Kidney (tissue), 14 donors: ENCODE data around the gene ANXA10. TPM values are rescaled to one million over a fixed set of nuclear protein-coding genes. Genes with fewer than 3 reads are reported as not detected.
"Not testable (repeated sequence)": the region's sequence is repeated elsewhere in the genome, so short reads cannot be mapped to it uniquely, and the experiment has no call there.

Experiments used
- DNase-seq, 5 donors: peaks; one replicate each; pipeline ENCODE4 v3.0.0-alpha.2; 2013 to 2020
- FAIRE-seq: peaks from 2 replicates; lab custom pipeline; 2012; peaks lifted over from hg19 to GRCh38; lab: Jason Lieb, UNC
- H3K27ac ChIP-seq, 2 donors: one replicate each; pipeline ENCODE4 v1.7.0; 2013; ENCODE audit warnings: low read depth in 2 of 2, low read length in 2 of 2, inconsistent platforms in 1 of 2
- H3K27me3 ChIP-seq: one replicate; pipeline ENCODE4 v1.7.1; 2013; ENCODE audit warnings: low read length, inconsistent platforms; ENCODE audit not compliant: control insufficient read depth, insufficient read depth
- H3K36me3 ChIP-seq, 3 donors: one replicate each; pipeline versions ENCODE4 v1.7.0 to v1.7.1; 2013; ENCODE audit warnings: low read length in 3 of 3, control low read depth in 1 of 3, inconsistent platforms in 1 of 3; ENCODE audit not compliant: insufficient read depth in 3 of 3, control insufficient read depth in 2 of 3
- H3K4me1 ChIP-seq, 3 donors: one replicate each; pipeline versions ENCODE4 v1.7.0 to v1.7.1; 2013; ENCODE audit warnings: low read length in 3 of 3, inconsistent platforms in 1 of 3, low read depth in 1 of 3; ENCODE audit not compliant: control insufficient read depth in 2 of 3, insufficient read depth in 2 of 3
- H3K4me3 ChIP-seq, 3 donors: one replicate each; pipeline versions ENCODE4 v1.7.0 to v1.8.1; 2013; ENCODE audit warnings: low read length in 3 of 3, control low read depth in 1 of 3, inconsistent platforms in 1 of 3
- H3K9ac ChIP-seq, 3 donors: one replicate each; pipeline versions ENCODE4 v1.7.0 to v1.7.1; 2013; ENCODE audit warnings: low read length in 3 of 3, control low read depth in 1 of 3, inconsistent platforms in 1 of 3
- H3K9me3 ChIP-seq, 3 donors: one replicate each; pipeline versions ENCODE4 v1.7.0 to v1.7.1; 2013; ENCODE audit warnings: low read length in 3 of 3, control low read depth in 1 of 3, inconsistent platforms in 1 of 3; ENCODE audit not compliant: control insufficient read depth in 2 of 3, insufficient read depth in 1 of 3
- intact Hi-C: fragments of 100-400 bp; cut with DNase I; formaldehyde crosslinking; loops from one replicate; pipeline ENCODE4 v1.11.1; 2022
- polyA plus RNA-seq: library from polyadenylated mRNA; stranded (reverse); fragments of 350-450 nt; fragmentation: Illumina TruSeq; extraction: RNeasy Lipid Tissue Mini Kit (QIAGEN cat#74804); gene quantifications from one replicate; pipeline ENCODE4 v1.2.3, GENCODE V29; 2014; ENCODE audit warnings: low read depth, low replicate concordance; ENCODE audit not compliant: insufficient read depth
- total RNA-seq: library from RNA; stranded (reverse); fragmentation: NEBNext Ultra II Directional; extraction: Animal tissue kit (Norgen Biotek cat#: 25700); gene quantifications from one replicate; pipeline ENCODE4 v1.2.1, GENCODE V29; 2021
- TF ChIP-seq, protein P1 (sequence below): IDR thresholded peaks from 3 replicates; pipeline ENCODE4 v1.5.1; 2012; ENCODE audit warnings: mild to moderate bottlenecking, moderate library complexity, borderline replicate concordance; ENCODE audit not compliant: insufficient read depth; ENCODE audit errors: extremely low read depth
- donor health status: control.
- donor health status: control.
- donor health status: control.
- donor health status: control.
- donor health status: control.
- donor health status: DM: yes; HTN: yes; CAD: no.
- donor health status: Normal renal cell carcinoma (clear cell type).

ANXA10 gene
- total and polyA plus RNA-seq, 2 donors from 2014 or later = not detected

DNA sequence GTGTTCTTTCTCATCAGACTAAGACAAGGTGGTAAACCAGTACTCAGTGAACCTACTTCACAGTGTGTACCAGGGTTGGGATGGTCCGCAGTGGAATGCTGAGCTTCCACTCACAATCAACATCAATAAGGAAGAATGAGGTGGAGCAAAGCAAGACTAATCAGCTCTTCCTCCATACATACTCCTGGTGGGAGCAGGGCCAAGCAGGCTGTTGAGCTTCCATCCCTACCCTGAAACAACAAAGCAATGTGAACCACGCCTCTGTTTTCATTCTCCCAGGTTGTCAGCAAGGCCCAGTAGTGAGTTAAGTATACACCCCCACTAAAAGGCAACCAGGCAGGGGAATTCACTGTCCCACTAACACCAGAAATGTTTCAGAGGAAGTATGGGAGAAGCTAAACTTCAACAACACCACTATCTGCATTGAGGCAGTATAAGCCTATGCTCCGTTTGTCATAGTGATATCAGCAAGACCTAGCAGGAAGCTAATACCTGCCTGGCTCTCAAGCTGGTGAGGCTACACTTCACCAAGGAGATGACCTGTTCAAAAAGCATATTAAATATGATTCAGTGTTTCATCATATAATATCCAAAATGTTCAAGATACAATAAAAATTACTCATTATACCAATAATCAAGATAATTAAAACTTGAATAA is 116.7 kb downstream of the ANXA10 start:
- DNase-seq (no peak), FAIRE-seq (no peak)
- Histone ChIP-seq H3K9ac (no peak overlapping the region), H3K4me1 (no peaks in the 10 kb centered on the region), H3K36me3 (no peaks in the 10 kb centered on the region), H3K4me3 (no peak overlapping the region), H3K27ac (no peak overlapping the region), H3K27me3 (no peaks in the 10 kb centered on the region), H3K9me3 (no peaks in the 10 kb centered on the region)
- TF ChIP-seq, protein P1, sequence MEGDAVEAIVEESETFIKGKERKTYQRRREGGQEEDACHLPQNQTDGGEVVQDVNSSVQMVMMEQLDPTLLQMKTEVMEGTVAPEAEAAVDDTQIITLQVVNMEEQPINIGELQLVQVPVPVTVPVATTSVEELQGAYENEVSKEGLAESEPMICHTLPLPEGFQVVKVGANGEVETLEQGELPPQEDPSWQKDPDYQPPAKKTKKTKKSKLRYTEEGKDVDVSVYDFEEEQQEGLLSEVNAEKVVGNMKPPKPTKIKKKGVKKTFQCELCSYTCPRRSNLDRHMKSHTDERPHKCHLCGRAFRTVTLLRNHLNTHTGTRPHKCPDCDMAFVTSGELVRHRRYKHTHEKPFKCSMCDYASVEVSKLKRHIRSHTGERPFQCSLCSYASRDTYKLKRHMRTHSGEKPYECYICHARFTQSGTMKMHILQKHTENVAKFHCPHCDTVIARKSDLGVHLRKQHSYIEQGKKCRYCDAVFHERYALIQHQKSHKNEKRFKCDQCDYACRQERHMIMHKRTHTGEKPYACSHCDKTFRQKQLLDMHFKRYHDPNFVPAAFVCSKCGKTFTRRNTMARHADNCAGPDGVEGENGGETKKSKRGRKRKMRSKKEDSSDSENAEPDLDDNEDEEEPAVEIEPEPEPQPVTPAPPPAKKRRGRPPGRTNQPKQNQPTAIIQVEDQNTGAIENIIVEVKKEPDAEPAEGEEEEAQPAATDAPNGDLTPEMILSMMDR = no peak
- intact Hi-C loops = no loop called here

DNA sequence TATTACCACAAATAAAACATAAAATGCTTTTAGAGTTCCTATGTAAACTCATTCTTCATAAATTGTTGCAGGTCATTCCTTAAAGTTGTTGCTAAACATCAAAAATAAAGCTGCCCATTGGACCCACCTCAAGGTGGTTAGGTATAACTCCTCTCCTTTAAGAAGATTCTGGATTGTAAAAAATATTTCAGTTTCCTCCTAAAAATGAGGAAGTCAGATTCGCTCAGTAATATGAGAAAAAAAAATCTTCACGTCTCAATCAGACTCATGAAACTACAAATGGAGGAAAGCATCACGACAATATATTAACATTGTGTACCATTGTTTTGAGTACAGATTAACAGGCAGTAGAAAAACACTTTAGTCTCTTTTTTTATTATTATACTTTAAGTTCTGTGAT is 120.3 kb downstream of the ANXA10 start:
- Histone ChIP-seq H3K4me3 (no peak overlapping the region), H3K4me1 (no peaks in the 10 kb centered on the region), H3K9ac (no peak overlapping the region), H3K9me3 (no peaks in the 10 kb centered on the region), H3K27ac (no peak overlapping the region), H3K27me3 (no peaks in the 10 kb centered on the region), H3K36me3 (peaks cover 0 to 4% (median 0%) of the 10 kb centered on the region in 3 donors)
- intact Hi-C loops = no loop called here
- DNase-seq (no peak), FAIRE-seq (no peak)
- TF ChIP-seq, protein P1 = no peak

DNA sequence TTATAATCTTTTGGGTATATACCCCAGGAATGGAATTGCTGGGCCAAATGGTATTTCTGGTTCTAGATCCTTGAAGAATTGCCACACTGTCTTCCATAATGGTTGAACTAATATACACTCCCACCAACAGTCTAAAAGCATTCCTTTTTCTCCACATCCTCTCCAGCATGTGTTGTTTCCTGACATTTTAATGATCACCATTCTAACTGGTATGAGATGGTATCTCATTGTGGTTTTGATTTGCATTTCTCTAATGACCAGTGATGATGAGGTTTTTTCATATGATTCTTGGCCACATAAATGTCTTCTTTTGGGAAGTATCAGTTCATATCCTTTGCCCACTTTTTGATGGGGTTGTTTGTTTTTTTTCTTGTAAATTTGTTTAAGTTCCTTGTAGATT is 121.2 kb downstream of the ANXA10 start:
- intact Hi-C loops, H3K9me3 ChIP-seq, H3K36me3 ChIP-seq, H3K27ac ChIP-seq, H3K4me1 ChIP-seq, DNase-seq, H3K9ac ChIP-seq, H3K27me3 ChIP-seq, H3K4me3 ChIP-seq, FAIRE-seq: not testable (repeated sequence)

DNA sequence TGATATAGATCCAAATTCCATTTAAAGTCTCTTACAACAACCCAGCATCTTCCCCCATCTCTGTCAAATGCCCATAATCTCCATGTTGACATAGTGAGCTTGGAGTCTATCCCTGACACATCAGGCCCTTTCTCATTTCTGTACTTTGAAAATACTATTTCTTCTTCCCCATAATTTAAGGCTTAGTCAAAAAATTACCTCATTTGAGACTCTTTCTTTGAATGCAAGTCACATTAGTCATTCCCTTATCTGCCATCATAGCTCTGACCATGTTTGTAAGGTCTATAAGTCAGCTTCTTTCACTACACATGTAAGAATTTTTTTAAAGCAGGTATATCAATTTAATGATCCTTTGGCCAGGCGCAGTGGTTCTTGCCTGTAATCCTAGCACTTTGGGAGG is 126.3 kb downstream of the ANXA10 start:
- intact Hi-C loops = no loop called here
- H3K4me1 ChIP-seq = no peaks in the 10 kb centered on the region
- TF ChIP-seq, protein P1 = no peak
- H3K36me3 ChIP-seq = peaks cover 0 to 8% (median 2%) of the 10 kb centered on the region in 3 donors
- no peak overlapping the region for H3K4me3 ChIP-seq
- FAIRE-seq (no peak), DNase-seq (no peak)
- H3K27ac ChIP-seq = no peak overlapping the region
- no peak overlapping the region for H3K9ac ChIP-seq
- no peaks in the 10 kb centered on the region for H3K9me3 ChIP-seq
- H3K27me3 ChIP-seq = no peaks in the 10 kb centered on the region
